ENCODE measurements around the gene KIF5C. TPM values are rescaled to one million over a fixed set of nuclear protein-coding genes. Genes with fewer than 3 reads are reported as not detected.
A peak's percentile ranks its signal among the peaks of the same experiment; 100 is the strongest.

KIF5C gene
- total and polyA plus RNA-seq, 8 donors: under 0.01 to 14.7 (median 2.4) TPM

GRCh38 chr2:149034406-149034805 lies 159.4 kb downstream of the KIF5C start:
- peaks cover 4 to 37% (median 15%) of the 10 kb centered on the region in 4 donors for H3K4me1 ChIP-seq
- TF ChIP-seq CTCF (IDR thresholded peaks at IDR 0.05): no peak
- TF ChIP-seq POLR2AphosphoS5 (IDR thresholded peaks at IDR 0.05): no peak
- TF ChIP-seq EP300 (IDR thresholded peaks at IDR 0.05): no peak
- TF ChIP-seq POLR2A (IDR thresholded peaks at IDR 0.05): no peak
- no peaks in the 10 kb centered on the region for H3K9me3 ChIP-seq
- intact Hi-C loops (cut with DNase I; ENCODE audit: low total_unique reads): loop anchor here (10.0 kb wide), 1 partner anchor 280 kb away; no protein-coding TSS in a partner anchor
- no peak overlapping the region for H3K27ac ChIP-seq
- peaks cover 0 to 44% (median 11%) of the 10 kb centered on the region in 3 donors for H3K27me3 ChIP-seq
- H3K36me3 ChIP-seq: no peaks in the 10 kb centered on the region
- WGBS, 5 donors: 62 to 76% (median 72%) methylated on average over 6 of the region's 6 CpGs
- no peak for DNase-seq
- H3K4me3 ChIP-seq: no peak overlapping the region

GRCh38 chr2:149036507-149037293 lies 161.7 kb downstream of the KIF5C start:
- intact Hi-C loops (cut with DNase I; ENCODE audit: low total_unique reads): loop anchor here (10.0 kb wide), 1 partner anchor 278 kb away; no protein-coding TSS in a partner anchor
- DNase-seq: no peak
- 67 to 84% (median 72%) methylated on average over 4 of the region's 4 CpGs for WGBS, 5 donors
- Histone ChIP-seq H3K9me3 (no peaks in the 10 kb centered on the region), H3K4me3 (no peak overlapping the region), H3K36me3 (no peaks in the 10 kb centered on the region), H3K27ac (no peak overlapping the region), H3K27me3 (peaks cover 0 to 39% (median 13%) of the 10 kb centered on the region in 3 donors), H3K4me1 (peaks cover 4 to 33% (median 15%) of the 10 kb centered on the region in 4 donors)
- TF ChIP-seq POLR2A (IDR thresholded peaks at IDR 0.05): no peak
- TF ChIP-seq POLR2AphosphoS5 (IDR thresholded peaks at IDR 0.05): no peak
- no peak for TF ChIP-seq EP300 (IDR thresholded peaks at IDR 0.05)
- no peak for TF ChIP-seq CTCF (IDR thresholded peaks at IDR 0.05)

- Histone ChIP-seq H3K36me3 (no peaks in the 10 kb centered on the region), H3K4me1 (peaks cover 4 to 29% (median 14%) of the 10 kb centered on the region in 4 donors), H3K27ac (peak overlapping the region; percentile 59 to 84 (median 78)), H3K27me3 (peaks cover 0 to 39% (median 13%) of the 10 kb centered on the region in 3 donors), H3K4me3 (peak overlapping the region; percentile 50 to 54 (median 51)), H3K9me3 (no peaks in the 10 kb centered on the region)
- peak; percentile 53 to 65 for DNase-seq
- 14 to 61% (median 35%) methylated on average over 6 to 8 of the region's 8 CpGs for WGBS, 5 donors
- TF ChIP-seq CTCF (IDR thresholded peaks at IDR 0.05) (peak in 1 of 7 experiments; percentile 23), POLR2AphosphoS5 (IDR thresholded peaks at IDR 0.05) (no peak)
- intact Hi-C loops (cut with DNase I; ENCODE audit: low total_unique reads): loop anchor here (10.0 kb wide), 1 partner anchor 277 kb away; no protein-coding TSS in a partner anchor
Observed at GRCh38 chr2:149037851-149038250, 162.8 kb downstream of the KIF5C start.

GRCh38 chr2:149038442-149039212 lies 163.6 kb downstream of the KIF5C start, which contains the start of gene LYPD6B:
TSS of gene LYPD6B (plus strand) at chr2:149038699. CDS start at chr2:149130949, 92,250 bp downstream.
- intact Hi-C loops (cut with DNase I; ENCODE audit: low total_unique reads): loop anchor here (10.0 kb wide), 1 partner anchor 276 kb away; no protein-coding TSS in a partner anchor
- Histone ChIP-seq H3K4me3 (peak within 1 kb of the TSS; percentile 50 to 54 (median 51)), H3K9me3 (no peaks in the 10 kb centered on the region), H3K4me1 (peaks cover 4 to 25% (median 14%) of the 10 kb centered on the region in 4 donors), H3K36me3 (no peaks in the 10 kb centered on the region), H3K27ac (peak within 1 kb of the TSS; percentile 59 to 84 (median 78)), H3K27me3 (peaks cover 0 to 39% (median 13%) of the 10 kb centered on the region in 3 donors)
- 0 to 3% (median 2%) methylated on average over 4 to 85 of the region's 85 CpGs for WGBS, 5 donors
- TF ChIP-seq POLR2AphosphoS5 (IDR thresholded peaks at IDR 0.05) (peak in 2 of 3 donors; percentile 11 to 12), POLR2A (IDR thresholded peaks at IDR 0.05) (no peak), EP300 (IDR thresholded peaks at IDR 0.05) (no peak)
- peak; percentile 87 to 89 for DNase-seq

All from stomach (tissue), 9 donors.